ENCODE results near the gene TEX29.

Gene TEX29

GRCh38 chr13:111346101-111346680 lies 25.7 kb downstream of the TEX29 start:
- no peak overlapping the region for H3K27ac ChIP-seq (ENCODE audit: low read depth, low read length)
- no peaks in the 10 kb centered on the region for H3K27me3 ChIP-seq (ENCODE audit: control insufficient read depth in 1 of 2, insufficient read depth in 2 of 2, low read length in 2 of 2)
- H3K4me3 ChIP-seq (ENCODE audit: low read depth in 1 of 2, low read length in 2 of 2): no peak overlapping the region
- H3K9ac ChIP-seq (ENCODE audit: low read length): no peak overlapping the region
- H3K36me3 ChIP-seq (ENCODE audit: insufficient read depth, low read length): no peaks in the 10 kb centered on the region
- H3K9me3 ChIP-seq (ENCODE audit: low read length): no peaks in the 10 kb centered on the region
- H3K4me1 ChIP-seq (ENCODE audit: insufficient read depth, low read length): no peaks in the 10 kb centered on the region

GRCh38 chr13:111347438-111347837 lies 27.0 kb downstream of the TEX29 start:
- Histone ChIP-seq H3K4me3 (ENCODE audit: low read depth in 1 of 2, low read length in 2 of 2) (no peak overlapping the region), H3K9me3 (ENCODE audit: low read length) (no peaks in the 10 kb centered on the region), H3K9ac (ENCODE audit: low read length) (no peak overlapping the region), H3K4me1 (ENCODE audit: insufficient read depth, low read length) (no peaks in the 10 kb centered on the region), H3K36me3 (ENCODE audit: insufficient read depth, low read length) (no peaks in the 10 kb centered on the region), H3K27me3 (ENCODE audit: control insufficient read depth in 1 of 2, insufficient read depth in 2 of 2, low read length in 2 of 2) (no peaks in the 10 kb centered on the region), H3K27ac (ENCODE audit: low read depth, low read length) (no peak overlapping the region)

DNA sequence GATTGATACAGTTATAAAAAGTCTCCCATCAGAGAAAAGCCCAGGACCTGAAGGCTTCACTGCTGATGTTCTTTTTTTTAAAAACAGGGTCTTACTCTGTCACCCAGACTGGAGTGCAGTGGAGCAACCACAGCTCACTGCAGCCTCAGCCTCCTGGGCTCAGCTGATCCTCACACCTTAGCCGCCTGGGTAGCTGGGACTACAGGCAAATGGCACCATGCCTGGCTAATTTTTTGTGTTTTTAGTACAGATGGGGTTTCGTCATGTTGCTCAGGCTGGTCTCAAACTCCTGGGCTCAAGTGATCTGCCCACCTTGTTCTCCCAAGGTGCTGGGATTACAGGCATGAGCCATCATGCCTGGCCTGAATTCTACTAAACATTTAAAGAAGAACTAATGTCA lies 33.1 kb downstream of the TEX29 start:
- Histone ChIP-seq H3K27me3 (ENCODE audit: control insufficient read depth in 1 of 2, insufficient read depth in 2 of 2, low read length in 2 of 2) (no peaks in the 10 kb centered on the region), H3K36me3 (ENCODE audit: insufficient read depth, low read length) (no peaks in the 10 kb centered on the region), H3K4me3 (ENCODE audit: low read depth in 1 of 2, low read length in 2 of 2) (no peak overlapping the region), H3K9ac (ENCODE audit: low read length) (no peak overlapping the region), H3K4me1 (ENCODE audit: insufficient read depth, low read length) (no peaks in the 10 kb centered on the region), H3K27ac (ENCODE audit: low read depth, low read length) (no peak overlapping the region), H3K9me3 (ENCODE audit: low read length) (no peaks in the 10 kb centered on the region)

- Histone ChIP-seq H3K9ac (ENCODE audit: low read length) (no peak overlapping the region), H3K4me1 (ENCODE audit: insufficient read depth, low read length) (no peaks in the 10 kb centered on the region), H3K4me3 (ENCODE audit: low read depth in 1 of 2, low read length in 2 of 2) (no peak overlapping the region), H3K27me3 (ENCODE audit: control insufficient read depth in 1 of 2, insufficient read depth in 2 of 2, low read length in 2 of 2) (no peaks in the 10 kb centered on the region), H3K27ac (ENCODE audit: low read depth, low read length) (no peak overlapping the region), H3K9me3 (ENCODE audit: low read length) (no peaks in the 10 kb centered on the region), H3K36me3 (ENCODE audit: insufficient read depth, low read length) (no peaks in the 10 kb centered on the region)
These were observed 34.3 kb downstream of the TEX29 start for GRCh38 chr13:111354789-111355188.

GRCh38 chr13:111356795-111357194 lies 36.4 kb downstream of the TEX29 start:
- Histone ChIP-seq H3K9ac (ENCODE audit: low read length) (no peak overlapping the region), H3K9me3 (ENCODE audit: low read length) (no peaks in the 10 kb centered on the region), H3K4me1 (ENCODE audit: insufficient read depth, low read length) (no peaks in the 10 kb centered on the region), H3K36me3 (ENCODE audit: insufficient read depth, low read length) (no peaks in the 10 kb centered on the region), H3K27me3 (ENCODE audit: control insufficient read depth in 1 of 2, insufficient read depth in 2 of 2, low read length in 2 of 2) (no peaks in the 10 kb centered on the region), H3K27ac (ENCODE audit: low read depth, low read length) (no peak overlapping the region), H3K4me3 (ENCODE audit: low read depth in 1 of 2, low read length in 2 of 2) (no peak overlapping the region)

DNA sequence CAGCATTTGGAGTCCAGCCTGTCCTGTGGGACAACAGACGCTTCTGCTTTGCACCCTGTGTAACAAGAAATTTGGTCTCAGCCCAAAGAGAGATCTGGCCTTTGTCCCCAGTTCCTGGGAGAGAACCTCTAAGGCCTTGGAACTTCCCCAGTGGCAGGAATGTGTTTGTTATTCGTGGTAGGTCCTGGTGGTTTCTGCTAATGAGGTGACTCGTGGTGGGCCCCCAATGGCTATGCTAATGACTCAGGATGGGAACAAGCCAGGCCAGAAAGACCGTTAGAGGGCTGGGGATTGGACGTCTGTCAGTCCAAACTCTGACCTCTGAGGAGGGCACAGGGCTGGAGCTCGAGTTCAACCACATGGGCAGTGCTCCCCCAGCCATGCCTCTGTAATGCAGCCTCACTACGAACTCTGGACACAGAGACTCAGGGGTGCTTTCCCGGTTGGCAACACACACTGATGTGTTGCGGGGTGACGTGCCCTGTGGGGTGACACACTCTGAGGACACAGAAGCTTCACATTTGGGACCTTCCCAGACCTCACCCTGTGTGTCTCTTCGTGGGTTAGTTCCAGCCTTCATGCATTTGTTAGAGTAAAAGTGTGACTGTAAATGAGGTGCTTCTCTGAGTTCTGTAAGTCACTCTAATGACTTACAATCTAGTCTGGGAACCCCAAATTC lies 38.9 kb downstream of the TEX29 start:
- Histone ChIP-seq H3K9me3 (ENCODE audit: low read length) (no peaks in the 10 kb centered on the region), H3K36me3 (ENCODE audit: insufficient read depth, low read length) (no peaks in the 10 kb centered on the region), H3K4me3 (ENCODE audit: low read depth in 1 of 2, low read length in 2 of 2) (no peak overlapping the region), H3K27me3 (ENCODE audit: control insufficient read depth in 1 of 2, insufficient read depth in 2 of 2, low read length in 2 of 2) (no peaks in the 10 kb centered on the region), H3K9ac (ENCODE audit: low read length) (no peak overlapping the region), H3K4me1 (ENCODE audit: insufficient read depth, low read length) (no peaks in the 10 kb centered on the region), H3K27ac (ENCODE audit: low read depth, low read length) (no peak overlapping the region)

- H3K4me3 ChIP-seq (ENCODE audit: low read depth in 1 of 2, low read length in 2 of 2): no peak overlapping the region
- H3K36me3 ChIP-seq (ENCODE audit: insufficient read depth, low read length): no peaks in the 10 kb centered on the region
- no peaks in the 10 kb centered on the region for H3K9me3 ChIP-seq (ENCODE audit: low read length)
- H3K4me1 ChIP-seq (ENCODE audit: insufficient read depth, low read length): no peaks in the 10 kb centered on the region
- H3K9ac ChIP-seq (ENCODE audit: low read length): no peak overlapping the region
- H3K27ac ChIP-seq (ENCODE audit: low read depth, low read length): no peak overlapping the region
- H3K27me3 ChIP-seq (ENCODE audit: control insufficient read depth in 1 of 2, insufficient read depth in 2 of 2, low read length in 2 of 2): no peaks in the 10 kb centered on the region
These were observed 39.5 kb downstream of the TEX29 start for GRCh38 chr13:111359930-111360329.

- no peak overlapping the region for H3K9ac ChIP-seq (ENCODE audit: low read length)
- no peaks in the 10 kb centered on the region for H3K27me3 ChIP-seq (ENCODE audit: control insufficient read depth in 1 of 2, insufficient read depth in 2 of 2, low read length in 2 of 2)
- H3K4me3 ChIP-seq (ENCODE audit: low read depth in 1 of 2, low read length in 2 of 2): no peak overlapping the region
- no peaks in the 10 kb centered on the region for H3K4me1 ChIP-seq (ENCODE audit: insufficient read depth, low read length)
- no peaks in the 10 kb centered on the region for H3K36me3 ChIP-seq (ENCODE audit: insufficient read depth, low read length)
- H3K9me3 ChIP-seq (ENCODE audit: low read length): no peaks in the 10 kb centered on the region
- no peak overlapping the region for H3K27ac ChIP-seq (ENCODE audit: low read depth, low read length)
These were observed 40.0 kb downstream of the TEX29 start for GRCh38 chr13:111360452-111360851.

DNA sequence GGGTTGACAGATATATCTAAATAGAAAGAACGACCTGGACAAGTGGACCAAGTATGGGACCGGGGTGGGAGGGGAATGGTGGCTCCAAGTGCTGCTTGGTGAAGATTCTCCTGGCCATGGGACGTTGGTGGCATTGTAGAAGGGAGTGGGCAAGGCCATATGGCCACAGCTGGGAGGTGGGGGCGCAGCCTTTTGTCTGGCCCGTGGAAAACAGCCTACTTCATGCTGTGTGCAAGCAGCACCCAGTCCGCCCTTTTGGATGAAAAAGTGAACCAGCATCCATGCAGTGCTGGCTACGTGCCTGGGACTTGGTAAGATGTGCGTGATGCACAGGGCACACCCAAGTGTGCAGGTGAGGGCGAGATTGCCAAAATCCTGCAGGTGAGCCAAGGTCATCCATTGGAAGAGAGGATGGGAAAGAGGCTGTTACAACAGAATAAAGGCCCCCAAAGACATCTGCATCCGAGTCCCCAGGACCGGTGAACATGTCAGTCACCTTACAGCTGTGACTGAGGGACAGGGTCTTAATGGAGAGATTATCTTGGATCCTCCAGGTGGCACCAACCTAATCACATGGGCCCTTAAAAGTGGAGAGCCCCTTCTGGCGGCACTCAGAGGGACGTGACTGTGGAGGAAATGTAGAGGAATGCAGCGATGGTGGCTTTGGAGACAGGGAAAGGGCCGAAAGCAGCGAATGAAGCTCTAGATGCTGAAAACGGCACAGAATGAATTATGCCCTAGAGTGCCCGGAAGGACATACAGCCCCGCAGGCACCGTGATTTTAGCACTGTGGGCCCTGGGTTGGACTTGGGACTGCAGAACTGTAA lies 40.8 kb downstream of the TEX29 start:
- H3K4me3 ChIP-seq (ENCODE audit: low read depth in 1 of 2, low read length in 2 of 2): no peak overlapping the region
- no peaks in the 10 kb centered on the region for H3K9me3 ChIP-seq (ENCODE audit: low read length)
- H3K9ac ChIP-seq (ENCODE audit: low read length): no peak overlapping the region
- H3K27me3 ChIP-seq (ENCODE audit: control insufficient read depth in 1 of 2, insufficient read depth in 2 of 2, low read length in 2 of 2): no peaks in the 10 kb centered on the region
- no peaks in the 10 kb centered on the region for H3K4me1 ChIP-seq (ENCODE audit: insufficient read depth, low read length)
- H3K36me3 ChIP-seq (ENCODE audit: insufficient read depth, low read length): no peaks in the 10 kb centered on the region
- H3K27ac ChIP-seq (ENCODE audit: low read depth, low read length): no peak overlapping the region

DNA sequence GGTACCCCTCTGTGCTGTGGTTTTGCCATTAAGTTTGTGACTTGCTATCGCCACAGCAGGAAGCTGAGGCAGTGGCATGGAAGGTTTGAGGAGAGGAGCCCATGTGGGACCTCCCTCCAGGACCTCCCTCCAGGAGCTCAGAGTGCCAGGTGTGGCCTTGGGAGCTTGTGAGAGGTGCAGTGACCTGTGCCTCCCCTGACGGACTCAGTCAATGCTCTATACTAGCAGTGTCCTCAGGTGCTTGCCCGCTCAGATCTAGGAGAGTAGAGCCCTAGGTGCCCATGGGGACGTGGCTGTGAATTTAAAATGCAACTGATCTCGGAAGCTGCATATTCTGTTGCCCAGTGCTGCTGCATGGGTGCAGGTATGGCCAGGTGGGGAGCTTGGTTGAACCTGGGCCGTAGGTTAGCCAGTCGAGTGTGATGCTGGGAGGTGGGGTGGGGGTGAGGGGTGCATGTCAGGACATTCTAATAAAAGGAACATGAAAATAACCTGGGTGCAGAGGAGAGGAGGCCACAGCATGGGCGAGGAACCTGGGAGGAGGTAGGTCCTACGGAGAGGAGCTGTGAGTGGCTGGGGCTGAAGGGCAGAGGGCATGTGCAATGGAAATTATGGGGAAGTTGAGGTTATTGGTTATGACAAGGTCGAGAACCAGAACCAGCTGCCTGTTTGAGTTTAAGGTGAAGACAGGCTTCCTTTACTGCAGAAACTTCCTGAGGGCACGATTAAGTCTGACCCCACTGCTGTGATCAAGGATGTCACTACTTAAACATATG lies 41.6 kb downstream of the TEX29 start:
- H3K36me3 ChIP-seq (ENCODE audit: insufficient read depth, low read length): no peaks in the 10 kb centered on the region

GRCh38 chr13:111363121-111363520 lies 42.7 kb downstream of the TEX29 start:
- H3K9ac ChIP-seq (ENCODE audit: low read length): no peak overlapping the region
- no peaks in the 10 kb centered on the region for H3K27me3 ChIP-seq (ENCODE audit: control insufficient read depth in 1 of 2, insufficient read depth in 2 of 2, low read length in 2 of 2)
- H3K9me3 ChIP-seq (ENCODE audit: low read length): no peaks in the 10 kb centered on the region
- H3K4me1 ChIP-seq (ENCODE audit: insufficient read depth, low read length): no peaks in the 10 kb centered on the region
- H3K36me3 ChIP-seq (ENCODE audit: insufficient read depth, low read length): no peaks in the 10 kb centered on the region
- H3K27ac ChIP-seq (ENCODE audit: low read depth, low read length): no peak overlapping the region
- H3K4me3 ChIP-seq (ENCODE audit: low read depth in 1 of 2, low read length in 2 of 2): no peak overlapping the region

More for the DNA sequence above, 41.6 kb downstream of the TEX29 start:
- Histone ChIP-seq H3K27ac (ENCODE audit: low read depth, low read length) (no peak overlapping the region), H3K27me3 (ENCODE audit: control insufficient read depth in 1 of 2, insufficient read depth in 2 of 2, low read length in 2 of 2) (no peaks in the 10 kb centered on the region), H3K9ac (ENCODE audit: low read length) (no peak overlapping the region), H3K4me3 (ENCODE audit: low read depth in 1 of 2, low read length in 2 of 2) (no peak overlapping the region), H3K9me3 (ENCODE audit: low read length) (no peaks in the 10 kb centered on the region), H3K4me1 (ENCODE audit: insufficient read depth, low read length) (no peaks in the 10 kb centered on the region)
